Retinal pigment epithelial cell (primary cell): ENCODE results near the gene KRTAP12-4.
"Not testable (repeated sequence)": the region's sequence is repeated elsewhere in the genome, so short reads cannot be mapped to it uniquely, and the experiment has no call there.

Experiments
- DNase-seq: peaks from one replicate; pipeline ENCODE4 v3.0.0-alpha.2; 2010; ENCODE audit warnings: low read depth
- H3K4me3 ChIP-seq: 2 replicates; pipeline ENCODE4 v1.5.1; 2011; ENCODE audit warnings: mild to moderate bottlenecking, low read length, control low read depth, moderate library complexity
- TF ChIP-seq, protein P1 (sequence below): conservative IDR thresholded peaks from 2 replicates; pipeline ENCODE4 v1.5.1; 2011; ENCODE audit warnings: low read depth, low read length, control low read depth, inconsistent platforms

Gene KRTAP12-4

DNA sequence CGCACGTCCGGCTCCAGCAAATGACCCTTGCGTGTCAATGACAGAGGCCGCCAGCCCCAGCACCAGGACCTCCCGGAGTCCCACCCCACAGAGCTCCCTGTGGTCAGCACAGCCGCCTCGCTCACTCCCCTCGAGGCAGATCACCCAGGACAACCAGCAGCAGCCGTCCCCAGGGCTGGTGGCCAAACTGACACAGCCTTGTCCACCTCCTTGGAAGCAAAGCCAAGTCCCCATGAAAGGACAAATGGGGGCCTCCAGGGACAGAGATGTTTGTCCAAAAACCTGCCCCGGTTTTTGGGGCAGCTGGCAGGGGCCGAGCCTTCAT lies 15.2 kb downstream of the KRTAP12-4 start:
- TF ChIP-seq, protein P1, sequence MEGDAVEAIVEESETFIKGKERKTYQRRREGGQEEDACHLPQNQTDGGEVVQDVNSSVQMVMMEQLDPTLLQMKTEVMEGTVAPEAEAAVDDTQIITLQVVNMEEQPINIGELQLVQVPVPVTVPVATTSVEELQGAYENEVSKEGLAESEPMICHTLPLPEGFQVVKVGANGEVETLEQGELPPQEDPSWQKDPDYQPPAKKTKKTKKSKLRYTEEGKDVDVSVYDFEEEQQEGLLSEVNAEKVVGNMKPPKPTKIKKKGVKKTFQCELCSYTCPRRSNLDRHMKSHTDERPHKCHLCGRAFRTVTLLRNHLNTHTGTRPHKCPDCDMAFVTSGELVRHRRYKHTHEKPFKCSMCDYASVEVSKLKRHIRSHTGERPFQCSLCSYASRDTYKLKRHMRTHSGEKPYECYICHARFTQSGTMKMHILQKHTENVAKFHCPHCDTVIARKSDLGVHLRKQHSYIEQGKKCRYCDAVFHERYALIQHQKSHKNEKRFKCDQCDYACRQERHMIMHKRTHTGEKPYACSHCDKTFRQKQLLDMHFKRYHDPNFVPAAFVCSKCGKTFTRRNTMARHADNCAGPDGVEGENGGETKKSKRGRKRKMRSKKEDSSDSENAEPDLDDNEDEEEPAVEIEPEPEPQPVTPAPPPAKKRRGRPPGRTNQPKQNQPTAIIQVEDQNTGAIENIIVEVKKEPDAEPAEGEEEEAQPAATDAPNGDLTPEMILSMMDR: no peak
- no peak for DNase-seq
- H3K4me3 ChIP-seq: no peak overlapping the region

DNA sequence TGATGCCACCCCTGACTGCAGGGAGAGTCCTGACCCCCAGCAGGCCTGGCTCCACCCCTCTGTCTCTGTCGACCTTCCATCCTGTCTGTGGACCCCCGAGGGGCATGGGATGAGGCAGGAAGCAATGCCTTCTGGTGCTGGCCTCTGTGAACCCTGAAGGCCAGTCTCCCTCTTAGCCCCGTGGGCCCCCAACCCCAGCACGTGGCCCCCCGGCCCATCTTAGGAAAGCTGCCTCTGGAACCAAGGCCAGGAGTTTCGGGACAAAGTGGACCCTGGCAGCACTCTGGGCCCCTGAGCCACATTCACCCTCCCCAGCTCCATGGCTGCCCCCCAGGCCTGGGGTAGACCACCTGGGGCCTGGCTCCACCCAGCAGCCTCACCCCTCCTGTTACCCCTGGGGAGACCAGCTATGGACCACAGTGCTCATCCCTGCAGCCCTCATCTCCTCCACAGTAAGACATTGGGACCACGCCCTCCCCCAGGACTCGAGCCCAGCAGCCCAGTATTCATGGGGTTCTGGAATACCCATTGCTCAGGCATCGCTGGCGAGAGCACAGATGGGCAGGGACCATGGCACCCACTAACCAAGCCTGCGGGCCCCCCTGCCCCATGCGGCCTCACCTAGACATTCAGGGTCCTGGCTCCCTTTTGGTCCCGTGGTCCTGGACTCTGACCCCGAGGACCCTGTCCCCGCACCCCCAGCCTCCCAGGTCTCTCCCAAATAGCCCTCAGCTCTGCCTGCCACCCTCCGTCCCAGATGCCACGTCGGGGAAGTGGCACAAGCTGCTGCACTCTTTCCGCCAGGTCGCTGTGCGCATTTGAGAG lies 15.7 kb downstream of the KRTAP12-4 start:
- H3K4me3 ChIP-seq, DNase-seq: not testable (repeated sequence)

DNA sequence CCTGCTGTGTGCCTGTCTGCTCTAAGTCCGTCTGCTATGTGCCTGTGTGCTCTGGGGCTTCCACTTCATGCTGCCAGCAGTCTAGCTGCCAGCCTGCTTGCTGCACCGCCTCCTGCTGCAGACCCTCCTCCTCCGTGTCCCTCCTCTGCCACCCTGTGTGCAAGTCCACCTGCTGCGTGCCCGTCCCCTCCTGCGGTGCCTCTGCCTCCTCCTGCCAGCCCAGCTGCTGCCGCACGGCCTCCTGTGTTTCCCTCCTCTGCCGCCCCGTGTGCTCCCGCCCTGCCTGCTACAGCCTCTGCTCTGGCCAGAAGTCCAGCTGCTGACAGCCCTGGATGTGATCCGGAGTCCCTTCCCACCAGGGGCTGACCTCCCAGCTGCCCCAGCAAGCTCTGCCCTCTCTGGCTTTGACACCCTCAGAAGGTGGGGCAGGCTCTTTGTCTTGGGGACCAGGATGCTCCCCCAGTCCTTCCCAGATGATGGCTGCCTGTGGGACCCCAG lies 16.6 kb downstream of the KRTAP12-4 start:
- not testable (repeated sequence) for DNase-seq, H3K4me3 ChIP-seq

DNA sequence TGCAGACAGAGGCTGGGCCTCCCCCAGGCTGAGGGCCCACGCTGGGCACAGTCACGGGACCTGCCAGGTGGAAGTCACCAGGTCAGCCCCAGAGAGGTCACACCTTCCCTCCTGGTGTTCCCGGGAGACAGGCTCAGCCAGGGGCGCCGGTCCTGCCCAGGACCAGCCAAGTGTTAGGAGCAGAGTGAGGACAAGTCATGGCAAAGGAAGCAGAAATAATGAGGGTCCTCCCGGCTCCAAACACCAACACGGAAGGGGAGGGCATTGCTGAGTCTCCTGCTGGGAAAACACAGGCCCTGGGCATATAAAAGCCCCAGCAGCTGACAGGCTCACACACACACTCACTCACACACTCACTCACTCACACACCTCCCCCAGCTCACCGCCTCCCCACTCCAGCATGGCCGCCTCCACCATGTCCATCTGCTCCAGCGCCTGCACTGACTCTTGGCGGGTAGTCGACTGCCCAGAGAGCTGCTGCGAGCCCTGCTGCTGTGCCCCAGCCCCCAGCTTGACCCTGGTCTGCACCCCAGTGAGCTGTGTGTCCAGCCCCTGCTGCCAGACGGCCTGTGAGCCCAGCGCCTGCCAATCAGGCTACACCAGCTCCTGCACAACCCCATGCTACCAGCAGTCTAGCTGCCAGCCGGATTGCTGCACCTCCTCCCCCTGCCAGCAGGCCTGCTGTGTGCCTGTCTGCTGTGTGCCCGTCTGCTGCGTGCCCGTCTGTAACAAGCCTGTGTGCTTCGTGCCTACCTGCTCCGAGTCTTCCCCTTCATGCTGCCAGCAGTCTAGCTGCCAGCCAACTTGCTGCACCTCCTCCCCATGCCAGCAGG lies 17.2 kb downstream of the KRTAP12-4 start, which contains the start of gene KRTAP10-10:
KRTAP10-10 (plus strand) TSS at position 339 of the 833 bp plus-strand sequence; CDS start at position 401, 62 bp downstream.
- H3K4me3 ChIP-seq: no peak within 1 kb of the TSS
- DNase-seq: no peak
- TF ChIP-seq, protein P1: no peak

DNA sequence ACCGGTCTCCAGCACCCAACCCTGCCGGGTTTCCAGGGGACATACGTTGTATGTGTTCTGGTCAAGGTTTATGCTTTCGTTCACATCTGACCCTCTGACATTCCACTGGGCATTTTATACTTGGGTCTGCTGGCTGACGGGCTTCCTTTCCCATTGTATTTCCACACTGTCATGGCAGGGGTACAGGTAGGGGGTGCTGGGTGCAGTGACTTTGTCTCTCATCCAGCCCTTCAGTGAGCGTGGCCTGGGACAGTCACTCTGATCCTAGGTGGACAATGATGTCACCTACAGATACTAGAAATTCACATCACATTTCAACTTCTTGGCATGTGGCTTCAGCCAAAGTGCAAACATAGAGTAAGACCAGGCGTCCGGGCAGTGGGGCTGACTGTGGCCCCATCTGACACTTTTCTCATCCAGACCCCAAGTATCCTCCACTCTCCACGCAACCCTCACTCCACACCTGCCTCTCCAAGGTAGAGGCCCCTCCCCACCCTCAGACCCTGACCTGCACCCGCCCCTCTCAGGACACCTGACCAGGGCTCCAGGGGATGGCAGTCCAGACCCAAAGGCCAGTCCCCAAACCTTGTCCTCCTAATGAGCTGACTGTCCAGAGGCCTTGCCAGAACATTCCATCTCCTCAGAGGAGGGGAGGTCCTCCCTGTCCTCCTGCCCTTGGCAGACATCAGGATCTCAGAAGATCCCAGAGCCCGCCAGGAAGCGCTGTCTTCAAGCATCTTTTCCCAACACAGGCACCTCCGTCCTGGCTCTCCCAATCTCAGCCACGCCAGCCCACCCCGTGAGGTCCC lies 18.0 kb downstream of the KRTAP12-4 start:
- TF ChIP-seq, protein P1: no peak
- no peak for DNase-seq
- H3K4me3 ChIP-seq: no peak overlapping the region

DNA sequence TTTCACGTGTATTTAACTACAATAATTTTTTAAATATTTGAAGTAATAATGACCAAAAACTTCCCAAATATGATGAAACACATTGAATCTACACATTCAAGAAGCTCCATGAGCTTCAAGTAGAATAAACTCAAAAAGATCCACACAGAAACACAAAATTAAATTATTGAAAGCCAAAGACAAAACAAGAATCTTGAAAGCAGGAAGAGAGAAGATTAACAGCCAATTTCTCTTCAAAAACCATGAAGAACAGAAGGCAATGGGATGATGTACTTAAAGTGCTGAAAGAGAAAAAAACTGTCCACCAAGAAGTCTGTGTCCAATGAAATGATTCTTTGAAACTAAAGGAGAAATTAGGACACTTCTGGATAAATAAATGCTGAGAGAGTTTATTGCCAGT lies 22.4 kb downstream of the KRTAP12-4 start:
- TF ChIP-seq, protein P1: no peak
- H3K4me3 ChIP-seq: no peak overlapping the region
- no peak for DNase-seq

DNA sequence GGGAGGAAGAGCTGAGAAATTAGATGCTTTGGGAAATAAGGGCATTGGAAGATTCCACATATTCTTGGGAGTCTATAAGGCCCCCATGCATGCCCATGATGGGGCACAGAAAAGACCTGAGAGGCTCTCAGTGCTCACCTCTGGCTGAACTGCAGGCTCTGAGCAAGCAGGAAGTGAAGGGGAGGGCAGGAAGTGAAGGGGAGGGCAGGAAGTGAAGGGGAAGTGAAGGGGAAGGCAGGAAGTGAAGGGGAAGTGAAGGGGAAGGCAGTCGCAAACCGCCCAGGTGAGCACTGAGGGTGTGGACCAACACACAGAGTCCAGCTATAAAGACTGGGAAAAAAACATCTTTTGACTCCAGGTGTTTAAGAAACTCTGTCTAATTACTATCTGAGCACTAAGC lies 24.0 kb downstream of the KRTAP12-4 start:
- TF ChIP-seq, protein P1: no peak
- no peak overlapping the region for H3K4me3 ChIP-seq
- DNase-seq: no peak
